Astrocyte (in vitro differentiated cells and primary cell): ENCODE measurements around the gene FAM131B. TPM values are rescaled to one million over a fixed set of nuclear protein-coding genes. Genes with fewer than 3 reads are reported as not detected.

Experiments
- DNase-seq: peaks from one replicate; pipeline ENCODE4 v3.0.0-alpha.2; 2010; ENCODE audit warnings: low read depth
- FAIRE-seq: peaks from 2 replicates; lab custom pipeline; 2011; peaks lifted over from hg19 to GRCh38; lab: Jason Lieb, UNC
- H2AFZ ChIP-seq: 2 replicates; pipeline ENCODE4 v1.6.0; 2012; ENCODE audit warnings: low read depth, low read length, inconsistent platforms
- H3K27ac ChIP-seq: 2 replicates; pipeline ENCODE4 v1.5.1; 2011; ENCODE audit warnings: low read depth, low read length, inconsistent platforms
- H3K27me3 ChIP-seq: 2 replicates; pipeline ENCODE4 v1.6.0; 2011; ENCODE audit warnings: low read length, inconsistent platforms; ENCODE audit not compliant: insufficient read depth
- H3K36me3 ChIP-seq: 2 replicates; pipeline ENCODE4 v1.5.1; 2011; ENCODE audit warnings: low read length, inconsistent platforms; ENCODE audit not compliant: insufficient read depth
- H3K4me1 ChIP-seq: 2 replicates; pipeline ENCODE4 v1.5.1; 2011; ENCODE audit warnings: low read length, inconsistent platforms; ENCODE audit not compliant: insufficient read depth
- H3K4me2 ChIP-seq: 2 replicates; pipeline ENCODE4 v1.6.0; 2012; ENCODE audit warnings: low read length, inconsistent platforms
- H3K4me3 ChIP-seq: 2 replicates; pipeline ENCODE4 v1.5.1; 2011; ENCODE audit warnings: low read depth, mild to moderate bottlenecking, low read length, inconsistent platforms; ENCODE audit not compliant: insufficient read depth
- H3K79me2 ChIP-seq: 2 replicates; pipeline ENCODE4 v1.6.0; 2012; ENCODE audit warnings: mild to moderate bottlenecking, low read length, inconsistent platforms; ENCODE audit not compliant: insufficient read depth
- H3K9ac ChIP-seq: 2 replicates; pipeline ENCODE4 v1.6.0; 2012; ENCODE audit warnings: mild to moderate bottlenecking, low read length, inconsistent platforms
- H3K9me3 ChIP-seq: 2 replicates; pipeline ENCODE4 v1.5.1; 2012; ENCODE audit warnings: low read depth, mild to moderate bottlenecking, low read length, inconsistent platforms; ENCODE audit not compliant: insufficient read depth
- H4K20me1 ChIP-seq: 2 replicates; pipeline ENCODE4 v1.6.0; 2012; ENCODE audit warnings: low read length, inconsistent platforms; ENCODE audit not compliant: insufficient read depth
- H3K27ac Mint-ChIP-seq: one replicate; pipeline ENCODE4 v1.8.0; 2021; ENCODE audit warnings: mild to moderate bottlenecking, mixed read lengths; ENCODE audit not compliant: unreplicated experiment
- H3K27me3 Mint-ChIP-seq: one replicate; pipeline ENCODE4 v1.8.0; 2021; ENCODE audit warnings: low read depth, mixed read lengths; ENCODE audit not compliant: unreplicated experiment
- H3K36me3 Mint-ChIP-seq: one replicate; pipeline ENCODE4 v1.8.0; 2021; ENCODE audit warnings: low read depth, mixed read lengths; ENCODE audit not compliant: unreplicated experiment
- H3K4me1 Mint-ChIP-seq: one replicate; pipeline ENCODE4 v1.8.0; 2021; ENCODE audit warnings: low read depth, mixed read lengths; ENCODE audit not compliant: unreplicated experiment
- H3K4me3 Mint-ChIP-seq: one replicate; pipeline ENCODE4 v1.8.0; 2021; ENCODE audit warnings: mild to moderate bottlenecking, moderate library complexity, mixed read lengths; ENCODE audit not compliant: unreplicated experiment
- H3K9me3 Mint-ChIP-seq: one replicate; pipeline ENCODE4 v1.8.0; 2021; ENCODE audit warnings: mild to moderate bottlenecking, mixed read lengths; ENCODE audit not compliant: unreplicated experiment
- EZH2 ChIP-seq: IDR thresholded peaks from 2 replicates; pipeline ENCODE4 v1.6.1; 2012; ENCODE audit warnings: mild to moderate bottlenecking, low read length, inconsistent platforms; ENCODE audit not compliant: insufficient read depth
- total RNA-seq: library from RNA; stranded (reverse); gene quantifications from 2 replicates; pipeline ENCODE4 v1.2.1, GENCODE V29; 2021
- TF ChIP-seq, protein P1 (sequence below): IDR thresholded peaks from 2 replicates; pipeline ENCODE4 v1.5.1; 2011; ENCODE audit warnings: low read depth, mild to moderate bottlenecking, inconsistent platforms, low read length, moderate library complexity; ENCODE audit not compliant: insufficient read depth

The FAM131B gene
- total RNA-seq, 1 donor from 2014 or later = 7.6 TPM

DNA sequence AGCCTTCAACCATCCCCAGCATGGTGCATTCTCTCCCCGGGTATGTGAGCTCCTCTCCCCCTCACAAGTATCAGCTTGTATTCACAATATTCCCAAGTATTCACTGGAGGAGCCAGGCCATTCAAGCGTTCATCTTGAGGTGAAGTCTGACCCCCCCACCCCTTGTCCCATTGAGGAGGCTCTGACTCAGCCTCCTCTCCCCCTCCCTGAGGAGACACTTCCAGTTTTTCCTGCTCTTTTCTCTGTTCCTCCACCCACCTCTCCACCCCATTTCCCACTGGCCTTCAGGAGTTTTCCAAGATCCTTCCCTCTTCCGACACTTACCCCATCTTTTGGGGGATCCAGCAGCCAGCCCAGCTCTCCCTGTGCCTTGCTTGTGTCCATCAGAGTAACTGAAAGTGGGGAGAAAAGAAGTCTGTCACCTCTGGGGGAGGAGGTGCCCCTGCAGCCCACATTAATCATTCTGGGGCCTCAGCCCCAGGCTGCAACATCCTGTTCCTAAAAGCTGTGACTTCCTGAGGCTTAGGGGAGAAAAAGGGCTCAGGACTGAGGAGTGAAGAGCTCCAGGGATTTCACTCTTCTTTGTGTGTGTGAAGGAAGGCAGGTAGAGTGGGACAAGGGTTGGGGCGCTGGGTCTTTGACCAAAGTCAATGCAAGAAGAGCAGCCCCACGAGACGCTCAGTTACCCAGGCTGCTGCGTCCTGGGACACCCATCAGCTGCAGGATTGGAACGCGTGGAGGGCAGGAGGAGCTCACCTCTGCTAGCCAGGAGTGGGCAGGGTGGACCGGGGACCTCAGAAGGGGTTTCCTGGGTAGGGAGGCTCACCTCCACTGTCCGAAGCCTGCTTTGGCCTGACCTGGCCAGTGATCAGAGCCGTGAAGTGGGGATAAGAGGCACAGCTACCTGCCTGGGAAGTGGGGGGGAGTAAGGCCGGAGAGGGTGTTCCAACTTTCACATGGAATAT, 45.1 kb upstream of the FAM131B start:
- Mint-ChIP-seq H3K9me3 (no peaks in the 10 kb centered on the region), H3K27me3 (peaks cover 11% of the 10 kb centered on the region), H3K36me3 (peaks cover 4% of the 10 kb centered on the region), H3K4me3 (peak overlapping the region; percentile 35), H3K27ac (peak overlapping the region; percentile 55), H3K4me1 (peaks cover 33% of the 10 kb centered on the region)
- no peaks in the 10 kb centered on the region for H4K20me1 ChIP-seq
- H3K4me2 ChIP-seq = peak overlapping the region; percentile 23
- no peak overlapping the region for H3K9ac ChIP-seq
- peaks cover 5% of the 10 kb centered on the region for H3K27me3 ChIP-seq
- no peak for FAIRE-seq
- DNase-seq = no peak
- H3K36me3 ChIP-seq = no peaks in the 10 kb centered on the region
- H3K4me3 ChIP-seq = no peak overlapping the region
- peaks cover 11% of the 10 kb centered on the region for H3K4me1 ChIP-seq
- TF ChIP-seq, protein P1, sequence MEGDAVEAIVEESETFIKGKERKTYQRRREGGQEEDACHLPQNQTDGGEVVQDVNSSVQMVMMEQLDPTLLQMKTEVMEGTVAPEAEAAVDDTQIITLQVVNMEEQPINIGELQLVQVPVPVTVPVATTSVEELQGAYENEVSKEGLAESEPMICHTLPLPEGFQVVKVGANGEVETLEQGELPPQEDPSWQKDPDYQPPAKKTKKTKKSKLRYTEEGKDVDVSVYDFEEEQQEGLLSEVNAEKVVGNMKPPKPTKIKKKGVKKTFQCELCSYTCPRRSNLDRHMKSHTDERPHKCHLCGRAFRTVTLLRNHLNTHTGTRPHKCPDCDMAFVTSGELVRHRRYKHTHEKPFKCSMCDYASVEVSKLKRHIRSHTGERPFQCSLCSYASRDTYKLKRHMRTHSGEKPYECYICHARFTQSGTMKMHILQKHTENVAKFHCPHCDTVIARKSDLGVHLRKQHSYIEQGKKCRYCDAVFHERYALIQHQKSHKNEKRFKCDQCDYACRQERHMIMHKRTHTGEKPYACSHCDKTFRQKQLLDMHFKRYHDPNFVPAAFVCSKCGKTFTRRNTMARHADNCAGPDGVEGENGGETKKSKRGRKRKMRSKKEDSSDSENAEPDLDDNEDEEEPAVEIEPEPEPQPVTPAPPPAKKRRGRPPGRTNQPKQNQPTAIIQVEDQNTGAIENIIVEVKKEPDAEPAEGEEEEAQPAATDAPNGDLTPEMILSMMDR = no peak
- TF ChIP-seq EZH2 = no peak
- H3K27ac ChIP-seq = no peak overlapping the region
- H3K79me2 ChIP-seq = no peaks in the 10 kb centered on the region
- H2AFZ ChIP-seq = peak overlapping the region; percentile 5
- H3K9me3 ChIP-seq = no peaks in the 10 kb centered on the region

DNA sequence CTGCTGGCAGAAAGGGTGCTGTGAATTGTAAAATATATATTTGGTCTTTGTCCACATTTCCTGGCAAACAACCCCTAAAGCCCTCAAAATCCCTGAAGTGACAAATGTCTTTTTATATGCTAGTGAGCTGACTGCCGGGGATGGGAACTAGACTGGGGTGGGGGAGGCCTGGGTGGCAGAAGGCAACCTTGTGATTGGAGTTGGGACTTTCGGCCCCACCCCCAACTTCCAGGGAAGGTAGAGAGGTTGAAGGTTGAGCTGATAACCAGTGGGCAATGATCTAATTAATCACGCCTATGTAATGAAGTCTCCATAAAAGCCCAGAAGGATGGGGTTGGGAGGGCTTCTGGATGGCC, 43.5 kb upstream of the FAM131B start:
- DNase-seq (no peak), FAIRE-seq (no peak)
- peaks cover 11% of the 10 kb centered on the region for H3K4me1 ChIP-seq
- no peak overlapping the region for H3K27ac ChIP-seq
- no peak overlapping the region for H3K4me2 ChIP-seq
- peaks cover 12% of the 10 kb centered on the region for H3K27me3 ChIP-seq
- no peak overlapping the region for H3K9ac ChIP-seq
- Mint-ChIP-seq H3K9me3 (no peaks in the 10 kb centered on the region), H3K36me3 (peaks cover 4% of the 10 kb centered on the region), H3K27me3 (peaks cover 14% of the 10 kb centered on the region), H3K27ac (no peak overlapping the region), H3K4me1 (peaks cover 22% of the 10 kb centered on the region), H3K4me3 (no peak overlapping the region)
- no peak for TF ChIP-seq EZH2
- TF ChIP-seq, protein P1 = no peak
- H3K4me3 ChIP-seq = no peak overlapping the region
- H3K9me3 ChIP-seq = no peaks in the 10 kb centered on the region
- H3K36me3 ChIP-seq = no peaks in the 10 kb centered on the region
- H3K79me2 ChIP-seq = no peaks in the 10 kb centered on the region
- H2AFZ ChIP-seq = no peak overlapping the region
- no peaks in the 10 kb centered on the region for H4K20me1 ChIP-seq
